Stimulated activated CD8-positive, alpha-beta memory T cell treated with anti-CD3 and anti-CD28 coated beads, Interleukin-4, amount 100 ng/mL, for 1 hour (primary cell): ENCODE measurements around the gene TRDMT1.
"Not testable (repeated sequence)": the region's sequence is repeated elsewhere in the genome, so short reads cannot be mapped to it uniquely, and the experiment has no call there.

Source experiments
- DNase-seq, 2 donors: peaks; one replicate each; pipeline ENCODE4 v3.0.0-alpha.2; 2020; ENCODE audit warnings: low read depth in 2 of 2, low spot score in 1 of 2

TRDMT1 gene

DNA sequence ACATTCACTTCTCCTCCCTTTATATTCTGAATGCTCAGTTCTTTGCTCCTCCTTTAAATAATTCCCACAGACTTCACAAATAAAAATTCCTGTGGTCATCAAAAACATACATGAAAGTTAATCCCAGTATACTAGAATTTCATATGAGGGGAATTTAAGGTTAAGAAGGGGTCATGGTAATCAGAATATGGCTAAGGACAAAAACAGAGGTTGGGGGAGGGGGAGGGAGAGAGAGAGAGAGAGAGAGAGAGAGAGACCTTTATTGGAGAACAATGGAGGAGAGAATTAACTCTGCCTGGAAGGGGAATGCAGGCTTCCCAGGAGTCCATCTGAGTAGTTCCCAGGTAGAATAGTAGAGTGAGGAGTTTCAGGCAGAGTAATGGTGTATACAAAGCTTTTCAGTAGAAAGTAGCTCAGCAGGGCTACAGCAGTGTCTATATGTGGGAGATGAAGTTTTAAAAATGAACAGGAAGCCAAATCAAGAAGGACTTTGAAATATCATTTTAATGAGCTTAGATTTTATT is 66.7 kb downstream of the TRDMT1 start:
- no peak for DNase-seq

DNA sequence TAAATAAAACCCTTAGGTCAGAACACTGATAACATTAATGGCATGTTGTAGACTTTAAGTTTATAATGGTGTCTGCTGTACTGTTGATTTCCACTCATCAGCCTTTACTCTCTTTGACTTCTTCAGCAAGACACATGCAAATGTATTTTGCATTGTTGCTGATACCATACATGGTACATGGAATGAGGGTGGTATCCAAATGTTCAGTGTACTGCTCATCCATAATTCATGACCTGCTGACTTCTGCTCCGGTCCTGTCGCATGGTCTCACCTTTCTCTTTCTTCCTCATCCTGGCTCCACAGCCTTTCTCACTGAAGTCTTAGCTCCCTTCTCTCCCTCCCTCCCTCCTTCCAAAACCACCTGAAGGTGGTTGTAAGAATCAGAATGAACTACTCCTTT is 67.2 kb downstream of the TRDMT1 start:
- DNase-seq = no peak

DNA sequence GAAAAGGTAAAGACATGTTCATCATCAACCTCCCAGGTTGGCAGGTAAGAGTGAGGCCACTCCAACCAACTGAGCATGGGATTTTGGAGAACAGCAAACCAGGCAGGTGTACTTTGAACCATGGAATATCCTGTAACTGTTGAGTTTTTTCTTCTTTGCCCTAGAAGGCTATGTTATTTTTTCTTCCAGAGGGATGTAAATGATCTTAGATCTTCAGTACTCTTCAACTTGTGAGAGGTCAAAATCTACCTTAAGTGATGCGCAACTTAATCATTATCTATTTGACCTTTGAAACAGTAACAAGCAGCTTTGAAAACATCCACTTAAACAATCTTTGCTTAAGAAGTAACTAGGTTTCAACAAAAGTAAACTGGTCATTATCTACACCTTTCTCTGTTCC is 71.7 kb downstream of the TRDMT1 start, which contains the start of gene CUBN:
Gene CUBN, minus strand, starts transcription at position 71 of the 400 bp plus-strand sequence. Its CDS starts 46 bp downstream, at position 25.
- DNase-seq = no peak

DNA sequence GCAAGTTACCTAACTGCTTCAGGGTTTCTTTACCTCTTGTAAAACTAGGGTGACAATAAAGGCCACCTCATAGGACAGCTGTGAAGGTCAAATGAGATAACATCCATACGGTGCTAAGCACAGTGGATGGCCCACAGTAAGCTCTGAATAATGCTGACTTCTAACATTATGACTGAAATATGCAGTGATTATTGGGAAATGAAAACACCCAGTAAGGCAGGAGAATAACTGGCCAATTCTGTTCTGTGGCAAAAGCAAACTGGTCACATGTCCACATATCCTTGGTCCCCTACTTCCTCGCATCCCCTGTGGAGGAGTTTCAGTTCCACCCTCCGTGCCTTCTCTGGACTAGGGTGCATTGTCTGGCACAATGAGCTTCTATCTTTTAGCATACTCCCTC is 73.2 kb downstream of the TRDMT1 start:
- DNase-seq = no peak

DNA sequence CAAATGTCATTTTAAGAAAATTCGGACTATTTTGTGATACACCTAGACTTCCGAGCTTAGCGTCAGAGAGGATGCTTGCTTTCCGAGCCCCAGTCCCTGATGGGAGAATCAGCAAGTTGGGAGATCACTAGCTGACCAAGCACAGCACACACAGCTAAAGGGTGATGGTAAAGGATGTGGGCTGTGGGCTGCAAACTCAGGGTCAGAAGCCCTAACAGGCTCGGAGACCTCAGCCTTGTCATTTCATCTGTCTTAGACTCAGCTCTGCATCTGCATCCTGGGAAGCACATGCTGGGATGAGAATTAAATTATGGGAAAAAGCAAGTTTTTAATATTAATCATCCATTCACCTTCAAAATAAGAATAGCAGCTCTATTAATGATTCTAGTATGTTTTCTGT is 75.1 kb downstream of the TRDMT1 start:
- no peak for DNase-seq

DNA sequence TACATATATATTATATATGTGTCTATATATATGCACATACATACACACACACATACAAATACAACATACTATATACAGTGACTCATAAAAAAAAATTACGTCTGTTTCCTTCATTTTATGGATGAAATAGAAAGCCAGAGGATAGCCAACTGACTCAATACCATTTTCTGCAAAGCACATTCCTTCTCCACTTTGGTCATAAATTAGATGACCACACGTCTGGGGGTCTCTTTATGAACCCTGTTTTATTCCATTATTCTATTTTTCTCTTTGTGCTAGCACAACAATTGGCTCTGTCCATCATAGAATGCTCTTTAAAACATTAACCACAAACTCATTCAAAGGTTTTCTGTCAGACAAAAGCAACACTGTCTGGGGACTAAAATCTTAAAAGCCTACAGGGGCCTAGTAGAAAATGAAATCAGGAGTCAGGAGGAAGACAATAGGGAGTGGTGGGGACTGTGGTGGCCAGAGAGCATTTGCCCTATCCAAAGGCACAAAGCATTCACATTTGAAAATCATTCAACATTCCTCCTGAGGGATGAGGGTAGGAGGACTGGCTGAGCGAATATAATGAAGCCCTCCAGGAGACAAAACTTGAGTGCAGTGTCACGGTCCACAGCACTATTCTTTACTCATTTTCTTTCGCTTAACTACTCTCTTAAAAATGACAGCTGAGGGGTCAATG is 76.1 kb downstream of the TRDMT1 start:
- DNase-seq = no peak

DNA sequence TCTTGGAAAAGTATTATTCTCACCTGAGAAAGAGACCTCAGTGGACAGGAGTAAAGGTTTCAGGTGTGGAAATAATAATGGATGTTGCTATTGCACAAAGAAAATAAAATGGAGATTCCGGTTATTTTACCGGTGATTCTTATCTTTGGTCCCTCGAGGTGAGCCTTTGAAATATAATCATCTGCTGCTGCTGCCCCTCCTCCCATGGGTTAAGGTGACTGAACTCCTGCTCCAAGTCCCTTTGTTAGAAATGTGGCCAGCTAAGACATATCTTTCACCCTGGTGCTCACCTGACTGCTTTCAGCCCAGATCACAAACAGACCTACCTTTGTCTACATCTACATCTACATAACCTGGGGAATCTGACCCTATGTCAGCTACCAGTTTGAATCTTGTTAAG is 77.5 kb downstream of the TRDMT1 start:
- no peak for DNase-seq

DNA sequence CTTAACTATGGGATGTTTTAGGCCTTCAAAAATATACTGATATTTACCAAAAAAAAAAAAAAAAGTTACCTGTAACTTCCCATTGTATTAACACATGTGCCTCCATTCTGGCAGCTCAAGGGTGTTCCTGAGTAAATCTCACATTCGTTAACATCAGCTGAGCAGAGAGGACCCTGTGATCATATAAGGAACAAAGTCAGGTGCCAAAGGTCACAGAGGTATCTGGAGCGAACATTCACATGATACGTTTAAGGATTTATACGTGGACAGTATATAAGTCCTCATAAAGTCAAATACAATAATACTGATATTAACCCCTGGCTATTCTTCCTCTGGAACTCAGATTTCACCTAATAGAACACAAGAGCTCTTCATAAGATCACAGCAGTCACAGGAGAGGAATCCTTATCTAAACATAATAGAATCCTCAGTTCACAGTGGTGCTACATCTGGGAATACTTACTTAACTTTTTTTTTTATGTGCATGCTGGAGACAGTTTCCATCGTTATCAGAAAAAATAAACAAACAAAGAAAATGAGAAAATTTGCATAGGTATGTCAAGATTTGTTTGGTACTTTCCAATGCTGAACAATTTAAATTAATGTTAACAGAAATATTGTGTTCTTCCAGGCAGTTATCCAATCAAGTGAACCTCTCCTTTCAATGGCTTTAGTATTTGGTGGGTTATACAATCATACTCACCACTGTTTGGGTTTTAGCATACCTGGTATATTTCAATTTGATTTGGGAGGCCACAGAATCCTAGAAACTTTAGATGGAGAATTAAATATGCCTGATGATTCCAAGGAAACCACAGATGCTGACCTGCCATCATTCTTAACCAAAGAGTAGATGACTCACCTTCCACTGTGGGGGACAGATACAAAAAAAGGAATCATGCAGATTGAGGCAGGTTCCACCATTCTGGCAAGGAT is 78.5 kb downstream of the TRDMT1 start:
- no peak for DNase-seq

DNA sequence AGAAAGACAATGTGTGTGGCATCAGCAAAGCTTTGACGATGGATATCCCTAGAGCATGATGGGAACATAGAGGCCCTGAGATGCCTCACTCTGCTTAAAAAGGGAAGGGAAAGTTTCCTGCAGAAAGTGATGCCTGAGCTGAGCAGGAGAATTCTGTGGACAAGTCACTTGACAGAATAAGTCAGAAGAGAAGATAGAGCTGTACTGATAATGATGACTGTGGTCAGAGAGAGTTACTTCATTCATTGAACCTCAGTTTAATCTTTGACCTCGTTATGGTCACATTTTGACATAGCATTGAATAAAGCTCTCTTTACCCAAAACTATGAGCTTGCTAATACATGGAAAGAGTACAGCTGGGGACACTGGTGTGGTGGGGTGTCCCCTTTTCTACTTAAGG is 79.4 kb downstream of the TRDMT1 start:
- DNase-seq = no peak

DNA sequence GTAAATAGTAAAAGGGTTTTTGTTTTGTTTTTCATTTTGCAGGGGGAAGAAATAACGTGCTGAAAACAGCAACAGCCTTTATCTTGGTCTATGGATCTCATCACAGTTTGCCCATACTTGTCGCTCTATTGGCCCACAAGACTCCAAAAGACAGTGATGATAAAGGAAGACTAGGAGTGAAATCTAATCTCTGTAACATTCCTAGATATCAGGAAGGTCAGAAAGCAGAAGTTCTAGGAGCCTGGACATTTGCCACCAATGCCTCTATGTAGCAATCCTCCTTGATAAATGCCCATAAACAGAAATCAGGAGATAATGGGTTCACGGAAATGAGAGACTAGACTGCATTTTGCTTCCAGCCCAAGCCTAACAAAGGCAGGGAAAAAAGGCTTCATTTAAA is 80.8 kb downstream of the TRDMT1 start:
- DNase-seq = no peak

DNA sequence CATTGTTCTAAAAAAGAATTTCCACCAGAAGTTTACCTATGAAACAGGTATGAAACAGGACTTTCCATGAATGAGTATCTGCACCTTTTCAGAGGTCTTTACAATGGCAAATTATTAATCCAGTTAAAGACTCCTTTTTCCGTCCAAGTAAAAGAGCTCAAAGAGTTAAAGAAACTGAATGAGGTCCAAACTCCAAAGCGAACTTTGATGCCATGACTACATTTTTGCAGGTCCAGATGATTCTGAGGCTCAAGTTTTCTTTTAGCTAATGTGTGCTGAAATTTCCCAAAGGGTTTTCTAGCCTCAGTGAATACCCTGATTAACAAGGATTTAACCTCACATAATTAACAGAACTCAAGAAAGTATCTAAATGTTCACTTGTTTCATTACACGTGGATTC is 81.6 kb downstream of the TRDMT1 start:
- DNase-seq = no peak

DNA sequence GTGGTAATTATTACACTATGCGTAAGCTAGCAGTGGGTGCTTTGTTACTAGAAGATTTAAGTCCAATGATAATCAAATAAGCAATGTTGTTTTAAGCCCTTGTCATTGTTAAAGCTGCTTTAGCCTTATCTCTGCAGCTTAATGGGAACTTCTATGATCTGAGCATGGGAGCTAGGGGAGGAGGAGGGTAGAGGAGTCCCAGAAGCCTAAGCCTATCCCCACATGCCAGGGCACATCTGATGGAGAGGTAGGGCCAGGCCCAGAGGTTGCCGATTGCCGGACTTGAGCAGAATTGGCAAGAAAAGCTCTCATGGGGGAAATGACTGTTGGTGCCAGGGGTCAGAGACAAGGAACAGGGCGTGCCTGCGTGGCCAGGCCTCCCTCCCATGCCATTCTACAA is 85.3 kb downstream of the TRDMT1 start:
- DNase-seq = no peak

DNA sequence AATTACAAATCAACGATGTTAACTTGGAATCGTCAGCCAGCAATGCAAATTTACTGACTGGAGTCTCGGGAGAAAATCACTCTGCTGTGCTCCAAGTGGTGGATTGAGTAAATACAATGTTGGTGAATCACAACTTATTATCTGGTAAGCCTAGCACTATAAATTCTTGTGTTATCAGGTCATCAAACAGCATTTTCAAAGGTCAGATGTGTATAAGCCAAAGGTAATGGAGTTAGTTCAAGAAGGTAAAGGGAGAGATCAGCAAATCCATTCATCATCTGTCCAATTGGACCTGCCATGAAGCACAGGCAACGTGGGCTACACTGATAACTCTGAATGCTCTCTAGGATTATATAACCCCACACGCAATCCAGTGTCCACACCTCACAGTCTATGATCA is 85.8 kb downstream of the TRDMT1 start:
- no peak for DNase-seq

DNA sequence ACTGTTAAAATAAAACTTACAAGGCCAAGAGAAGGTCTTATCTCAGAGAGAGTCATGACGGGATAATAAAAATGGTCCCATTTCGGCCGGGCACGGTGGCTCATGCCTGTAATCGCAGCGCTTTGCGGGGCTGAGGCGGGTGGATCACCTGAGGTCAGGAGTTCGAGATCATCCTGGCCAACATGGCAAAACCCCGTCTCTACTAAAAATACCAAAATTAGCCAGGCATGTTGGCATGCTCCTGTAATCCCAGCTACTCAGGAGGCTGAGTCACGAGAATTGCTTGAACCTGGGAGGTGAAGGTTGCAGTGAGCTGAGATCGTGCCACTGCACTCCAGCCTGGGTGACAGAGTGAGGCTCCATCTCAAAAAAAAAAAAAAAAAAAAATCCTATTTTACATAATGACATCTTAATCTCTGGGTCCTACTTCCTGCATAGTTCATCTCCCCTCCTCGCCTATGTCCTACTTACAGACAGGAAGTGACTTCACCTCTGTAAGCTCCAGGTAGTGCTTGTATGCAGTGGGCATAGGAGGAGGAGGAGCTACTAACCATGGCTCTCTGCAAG is 86.5 kb downstream of the TRDMT1 start:
- DNase-seq = not testable (repeated sequence)

DNA sequence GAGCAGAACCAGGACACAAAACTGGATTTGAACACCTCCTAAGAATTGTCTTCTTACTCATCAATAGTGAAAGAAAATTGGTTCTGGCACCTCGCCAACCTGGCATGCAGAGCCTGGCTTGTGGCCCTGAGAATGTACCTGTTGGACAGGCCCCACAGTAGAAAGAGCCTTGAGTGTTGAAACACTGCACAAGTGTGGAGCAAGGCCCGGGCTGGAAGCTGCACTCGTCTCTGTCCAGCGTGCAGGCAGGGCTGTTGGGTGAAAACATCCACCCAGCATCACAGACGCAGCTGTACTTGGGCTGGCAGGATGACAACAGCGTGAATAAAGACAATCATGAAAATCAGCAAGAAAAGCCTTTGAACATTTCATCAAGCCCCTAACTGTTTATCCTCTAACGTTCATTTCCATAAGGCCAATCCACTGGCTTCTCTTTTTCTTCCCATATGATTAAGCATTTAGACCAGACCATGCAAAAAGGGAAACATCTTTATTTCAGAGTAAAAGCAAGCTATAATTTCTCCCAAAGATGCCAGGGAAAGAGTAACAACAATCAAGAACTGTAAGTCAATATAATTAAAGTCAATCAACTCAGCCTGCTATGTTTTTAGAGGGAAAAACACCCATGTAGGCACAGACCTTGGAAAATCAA is 87.5 kb downstream of the TRDMT1 start:
- no peak for DNase-seq

DNA sequence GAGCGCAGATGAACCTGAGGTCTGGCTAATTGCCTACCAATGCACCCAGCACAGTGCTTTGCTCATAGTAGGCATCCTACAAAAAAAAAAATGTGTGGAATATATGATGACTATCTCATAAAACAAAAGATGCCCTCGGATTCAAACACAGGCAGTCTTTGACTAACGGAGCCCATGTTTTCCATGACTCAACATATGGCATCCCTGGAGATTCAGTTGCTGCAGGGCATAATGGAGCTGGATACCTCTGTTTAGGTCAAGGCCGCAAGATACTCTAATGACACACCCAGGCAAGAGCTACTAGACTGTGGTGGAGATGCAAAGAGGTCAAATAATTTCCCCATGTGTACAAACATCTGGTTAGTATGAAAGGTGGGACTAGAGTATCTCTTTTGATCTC is 88.1 kb downstream of the TRDMT1 start:
- DNase-seq = no peak

DNA sequence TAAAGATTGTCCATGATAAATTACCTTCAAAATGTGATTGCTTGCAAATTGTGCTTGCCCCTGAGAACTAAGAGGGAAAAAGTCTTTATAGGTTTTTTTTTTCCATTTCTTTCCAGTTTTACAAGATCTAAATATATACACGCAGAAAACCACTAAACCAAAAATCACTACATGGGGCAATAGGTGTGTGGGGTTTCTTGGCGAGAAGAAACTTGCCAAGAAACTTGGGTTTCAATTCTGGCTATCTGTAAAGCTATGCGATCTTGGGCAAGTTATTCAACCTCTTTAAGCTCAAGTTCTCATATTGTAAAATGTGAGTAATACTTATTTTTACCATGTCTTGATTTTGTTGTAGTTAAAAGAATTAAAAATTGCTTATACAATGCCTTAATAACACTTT is 88.9 kb downstream of the TRDMT1 start:
- DNase-seq = no peak

DNA sequence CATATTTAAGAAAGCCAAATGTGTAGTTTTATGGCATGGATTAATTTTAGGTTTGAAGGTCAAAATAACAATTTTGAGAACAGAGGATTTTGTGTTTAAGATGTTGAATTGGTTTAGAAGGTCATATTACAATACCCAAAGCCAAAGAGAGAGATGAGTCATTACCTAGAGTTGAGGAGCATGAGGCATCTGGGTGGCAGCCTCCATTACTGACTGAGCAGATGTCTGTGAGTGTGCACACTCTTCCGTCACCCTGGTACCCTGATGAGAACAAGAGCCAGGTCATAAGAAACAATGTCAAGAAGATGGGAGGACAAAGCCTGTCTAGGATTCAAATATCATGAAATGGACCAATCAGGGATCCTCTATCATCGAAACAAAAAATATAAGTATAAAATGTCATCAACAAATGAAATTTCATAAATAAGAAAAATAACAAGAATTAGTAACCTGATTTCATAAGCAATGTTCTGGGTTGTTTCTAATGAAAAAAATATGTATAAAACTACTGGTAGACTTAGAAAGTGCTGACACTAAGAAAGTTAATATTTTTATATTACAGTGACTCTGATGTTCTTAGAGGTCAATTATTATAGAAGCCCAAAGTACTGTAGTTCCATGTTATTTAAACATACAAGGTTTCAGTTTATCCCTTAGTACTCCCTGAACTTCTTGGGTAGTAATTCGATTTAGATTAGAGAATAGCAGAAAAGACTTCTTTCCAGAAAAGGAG is 91.8 kb downstream of the TRDMT1 start:
- DNase-seq = no peak

DNA sequence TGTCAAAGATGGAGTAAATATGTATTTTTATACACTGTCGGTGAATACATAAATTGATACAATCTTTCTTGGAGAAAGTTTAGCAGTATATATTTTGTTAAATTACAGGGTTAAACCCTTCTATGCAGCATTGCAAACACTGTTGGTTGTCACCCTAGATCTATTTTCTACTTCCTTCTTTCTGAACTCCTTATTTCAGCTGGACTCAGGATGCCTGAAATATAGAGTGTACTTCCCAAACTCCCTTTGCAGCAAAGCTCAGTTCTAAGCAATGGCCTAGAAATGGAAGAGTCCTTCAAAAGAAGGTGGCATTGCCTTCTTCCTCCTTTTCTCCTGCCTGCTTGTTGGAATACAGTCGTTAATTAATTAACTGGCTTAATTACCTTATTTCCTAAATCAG is 92.4 kb downstream of the TRDMT1 start:
- no peak for DNase-seq

DNA sequence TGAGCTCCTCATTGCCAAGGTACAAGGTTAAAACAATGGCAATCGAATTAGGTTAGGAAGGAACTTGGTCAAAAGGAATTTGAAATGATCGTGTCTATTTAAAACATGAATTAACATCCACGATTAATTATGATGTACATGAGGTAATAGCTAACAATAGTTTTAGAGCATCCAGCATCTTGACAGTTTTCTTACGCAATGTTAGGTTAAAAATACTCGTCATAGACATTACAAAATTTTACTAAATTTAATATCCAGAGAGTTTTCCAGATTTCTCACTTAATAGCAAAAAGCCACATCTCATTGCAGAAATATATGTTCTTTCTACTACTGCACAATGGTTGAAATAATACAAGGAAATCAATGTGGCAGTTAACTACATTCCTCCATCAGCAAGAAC is 94.5 kb downstream of the TRDMT1 start:
- DNase-seq = no peak

DNA sequence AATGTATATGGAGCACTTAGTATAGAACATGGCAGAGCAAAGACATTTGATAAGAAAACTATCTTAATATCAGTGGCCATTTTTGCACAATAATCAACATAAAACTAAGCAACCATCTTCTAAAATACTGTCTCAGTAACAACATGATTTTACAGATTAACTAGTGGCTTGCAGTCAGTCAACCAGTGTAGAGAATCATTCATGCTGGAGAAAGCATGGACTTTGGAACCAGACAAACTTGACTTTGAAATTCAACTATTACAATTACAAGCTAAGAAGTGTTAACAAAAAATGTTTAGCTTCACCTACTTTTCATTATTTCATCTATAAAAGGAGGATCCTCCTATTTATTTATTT is 99.6 kb downstream of the TRDMT1 start:
- DNase-seq = no peak
